ENCODE measurements around the gene DDB1. TPM values are rescaled to one million over a fixed set of nuclear protein-coding genes. Genes with fewer than 3 reads are reported as not detected.
A peak's percentile ranks its signal among the peaks of the same experiment; 100 is the strongest.
"Not testable (repeated sequence)": the region's sequence is repeated elsewhere in the genome, so short reads cannot be mapped to it uniquely, and the experiment has no call there.

The DDB1 gene
- total RNA-seq, 1 donor from 2014 or later, result 268 TPM

GRCh38 chr11:61268588-61269250 lies 64.2 kb downstream of the DDB1 start:
- H3K27ac Mint-ChIP-seq, result no peak overlapping the region
- H3K4me1 Mint-ChIP-seq, result peaks cover 2% of the 10 kb centered on the region
- H3K27me3 Mint-ChIP-seq, result no peaks in the 10 kb centered on the region
- DNase-seq, result no peak
- no peaks in the 10 kb centered on the region for H3K9me3 Mint-ChIP-seq
- no peak overlapping the region for H3K4me3 Mint-ChIP-seq
- no peaks in the 10 kb centered on the region for H3K36me3 Mint-ChIP-seq (ENCODE audit: low read depth)
- intact Hi-C loops (cut with micrococcal nuclease), result no loop called here

- intact Hi-C loops (cut with micrococcal nuclease), result no loop called here
- no peak overlapping the region for H3K27ac Mint-ChIP-seq
- H3K9me3 Mint-ChIP-seq, result no peaks in the 10 kb centered on the region
- no peak overlapping the region for H3K4me3 Mint-ChIP-seq
- H3K36me3 Mint-ChIP-seq (ENCODE audit: low read depth), result no peaks in the 10 kb centered on the region
- peaks cover 2% of the 10 kb centered on the region for H3K4me1 Mint-ChIP-seq
- H3K27me3 Mint-ChIP-seq, result no peaks in the 10 kb centered on the region
- DNase-seq, result no peak
These were observed 65.5 kb downstream of the DDB1 start for GRCh38 chr11:61267437-61267841.

GRCh38 chr11:61266602-61267001 lies 66.3 kb downstream of the DDB1 start:
- Mint-ChIP-seq H3K9me3 (no peaks in the 10 kb centered on the region), H3K4me3 (no peak overlapping the region), H3K27me3 (no peaks in the 10 kb centered on the region), H3K36me3 (ENCODE audit: low read depth) (no peaks in the 10 kb centered on the region), H3K27ac (no peak overlapping the region), H3K4me1 (peaks cover 2% of the 10 kb centered on the region)
- DNase-seq, result no peak
- intact Hi-C loops (cut with micrococcal nuclease), result no loop called here

GRCh38 chr11:61265357-61265756 lies 67.5 kb downstream of the DDB1 start:
- H3K27ac Mint-ChIP-seq, result no peak overlapping the region
- no peaks in the 10 kb centered on the region for H3K9me3 Mint-ChIP-seq
- H3K4me1 Mint-ChIP-seq, result peaks cover 2% of the 10 kb centered on the region
- H3K36me3 Mint-ChIP-seq (ENCODE audit: low read depth), result no peaks in the 10 kb centered on the region
- DNase-seq, result no peak
- intact Hi-C loops (cut with micrococcal nuclease), result no loop called here
- H3K4me3 Mint-ChIP-seq, result no peak overlapping the region
- no peaks in the 10 kb centered on the region for H3K27me3 Mint-ChIP-seq

- Mint-ChIP-seq H3K4me1 (no peaks in the 10 kb centered on the region), H3K4me3 (no peak overlapping the region), H3K36me3 (ENCODE audit: low read depth) (no peaks in the 10 kb centered on the region), H3K27ac (no peak overlapping the region), H3K27me3 (no peaks in the 10 kb centered on the region), H3K9me3 (no peaks in the 10 kb centered on the region)
- DNase-seq, result no peak
- intact Hi-C loops (cut with micrococcal nuclease), result no loop called here
These were observed 68.1 kb downstream of the DDB1 start for GRCh38 chr11:61264795-61265194.

GRCh38 chr11:61264371-61264770 lies 68.5 kb downstream of the DDB1 start:
- H3K4me3 Mint-ChIP-seq, result no peak overlapping the region
- H3K4me1 Mint-ChIP-seq, result no peaks in the 10 kb centered on the region
- no peaks in the 10 kb centered on the region for H3K27me3 Mint-ChIP-seq
- intact Hi-C loops (cut with micrococcal nuclease), result no loop called here
- H3K9me3 Mint-ChIP-seq, result no peaks in the 10 kb centered on the region
- H3K36me3 Mint-ChIP-seq (ENCODE audit: low read depth), result no peaks in the 10 kb centered on the region
- no peak overlapping the region for H3K27ac Mint-ChIP-seq
- no peak for DNase-seq

- Mint-ChIP-seq H3K27me3 (no peaks in the 10 kb centered on the region), H3K4me1 (no peaks in the 10 kb centered on the region), H3K27ac (no peak overlapping the region), H3K36me3 (ENCODE audit: low read depth) (no peaks in the 10 kb centered on the region), H3K9me3 (no peaks in the 10 kb centered on the region), H3K4me3 (no peak overlapping the region)
- no peak for DNase-seq
- intact Hi-C loops (cut with micrococcal nuclease), result no loop called here
These were observed 73.5 kb downstream of the DDB1 start for GRCh38 chr11:61259363-61259762.

- H3K27me3 Mint-ChIP-seq, result no peaks in the 10 kb centered on the region
- H3K36me3 Mint-ChIP-seq (ENCODE audit: low read depth), result no peaks in the 10 kb centered on the region
- no peak for DNase-seq
- intact Hi-C loops (cut with micrococcal nuclease), result no loop called here
- H3K4me1 Mint-ChIP-seq, result no peaks in the 10 kb centered on the region
- no peak overlapping the region for H3K27ac Mint-ChIP-seq
- H3K9me3 Mint-ChIP-seq, result no peaks in the 10 kb centered on the region
- H3K4me3 Mint-ChIP-seq, result no peak overlapping the region
These were observed 74.4 kb downstream of the DDB1 start for GRCh38 chr11:61258546-61258945.

- Mint-ChIP-seq H3K9me3 (no peaks in the 10 kb centered on the region), H3K4me3 (no peak overlapping the region), H3K27me3 (peaks cover 3% of the 10 kb centered on the region), H3K36me3 (ENCODE audit: low read depth) (no peaks in the 10 kb centered on the region), H3K4me1 (no peaks in the 10 kb centered on the region), H3K27ac (no peak overlapping the region)
- intact Hi-C loops (cut with micrococcal nuclease), result no loop called here
- DNase-seq, result no peak
These were observed 76.0 kb downstream of the DDB1 start for GRCh38 chr11:61256710-61257482.

GRCh38 chr11:61254403-61255025 lies 78.4 kb downstream of the DDB1 start:
- Mint-ChIP-seq H3K4me3 (no peak overlapping the region), H3K36me3 (ENCODE audit: low read depth) (no peaks in the 10 kb centered on the region), H3K4me1 (no peaks in the 10 kb centered on the region), H3K27ac (no peak overlapping the region), H3K27me3 (peaks cover 3% of the 10 kb centered on the region), H3K9me3 (no peaks in the 10 kb centered on the region)
- DNase-seq, result peak; percentile 91
- intact Hi-C loops (cut with micrococcal nuclease), result loop anchor here (1.0 kb wide), 2 partner anchors 40 to 131 kb away; no protein-coding TSS in a partner anchor

- H3K36me3 Mint-ChIP-seq (ENCODE audit: low read depth); H3K4me3 Mint-ChIP-seq; intact Hi-C loops (cut with micrococcal nuclease); H3K4me1 Mint-ChIP-seq; H3K27ac Mint-ChIP-seq; H3K9me3 Mint-ChIP-seq; DNase-seq; H3K27me3 Mint-ChIP-seq: not testable (repeated sequence)
These were observed 80.6 kb downstream of the DDB1 start for GRCh38 chr11:61252332-61252731.

GRCh38 chr11:61250796-61251765 lies 81.8 kb downstream of the DDB1 start:
- H3K9me3 Mint-ChIP-seq; H3K4me3 Mint-ChIP-seq; intact Hi-C loops (cut with micrococcal nuclease); H3K4me1 Mint-ChIP-seq; H3K27me3 Mint-ChIP-seq; DNase-seq; H3K27ac Mint-ChIP-seq; H3K36me3 Mint-ChIP-seq (ENCODE audit: low read depth): not testable (repeated sequence)

Data from activated CD4-positive, alpha-beta T cell treated with anti-CD3 and anti-CD28 coated beads, Interleukin-2, amount 10 ng/mL, durations not matched to agents 24 days and 14 days (primary cell).